Hematopoietic multipotent progenitor cell (in vitro differentiated cells): Measurements from ENCODE around the gene KRT7. TPM values are rescaled to one million over a fixed set of nuclear protein-coding genes. Genes with fewer than 3 reads are reported as not detected.
A peak's percentile ranks its signal among the peaks of the same experiment; 100 is the strongest.
"Not testable (repeated sequence)": the region's sequence is repeated elsewhere in the genome, so short reads cannot be mapped to it uniquely, and the experiment has no call there.

ENCODE experiments used
- DNase-seq, 3 donors: peaks; one replicate each; pipeline ENCODE4 v3.0.0-alpha.2; 2011 to 2015; ENCODE audit warnings: low read depth in 2 of 3, low spot score in 2 of 3
- total RNA-seq: library from RNA; depleted of rRNA; stranded (reverse); fragments of >200 nt; gene quantifications from one replicate; pipeline ENCODE4 v1.2.3, GENCODE V29; 2012

The KRT7 gene
- total RNA-seq, 1 donor, result 3.8 TPM

DNA sequence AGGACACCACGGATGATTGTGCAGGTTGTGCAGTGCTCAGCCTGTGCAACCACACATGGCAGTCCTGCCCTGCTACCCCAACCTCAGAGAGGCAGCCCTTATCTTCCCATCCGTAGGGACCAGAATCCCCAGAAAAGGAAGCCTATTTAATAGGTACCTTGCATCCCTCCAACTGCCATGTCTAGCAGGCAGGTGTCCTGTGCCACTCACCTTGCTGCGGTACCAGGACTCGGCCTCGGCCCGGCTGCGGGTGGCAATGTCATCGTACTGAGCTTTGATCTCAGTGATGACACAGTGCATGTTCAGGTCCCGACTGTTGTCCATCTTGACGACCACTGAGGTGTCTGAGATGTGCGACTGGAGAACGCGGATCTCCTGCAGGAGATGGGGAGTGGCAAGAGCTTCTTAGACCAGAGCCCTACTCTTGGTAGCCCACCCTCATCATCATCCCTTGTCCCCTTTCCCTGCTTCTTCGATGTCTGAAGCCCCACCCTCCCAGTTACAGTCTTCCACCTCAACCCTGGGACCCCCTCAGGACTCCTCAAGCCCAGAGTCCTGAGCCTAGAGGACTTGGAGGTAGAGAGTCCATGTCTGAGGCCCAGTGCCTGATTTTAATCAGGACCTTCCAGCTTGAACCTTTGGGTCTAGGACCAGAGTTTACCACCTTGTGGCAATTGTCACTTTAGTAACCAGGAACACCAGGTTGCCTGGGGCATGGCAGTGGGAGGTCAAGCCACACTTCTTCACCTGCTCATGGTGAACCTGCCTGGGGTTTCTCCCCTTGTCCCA is 20.5 kb downstream of the KRT7 start:
- DNase-seq, result no peak

DNA sequence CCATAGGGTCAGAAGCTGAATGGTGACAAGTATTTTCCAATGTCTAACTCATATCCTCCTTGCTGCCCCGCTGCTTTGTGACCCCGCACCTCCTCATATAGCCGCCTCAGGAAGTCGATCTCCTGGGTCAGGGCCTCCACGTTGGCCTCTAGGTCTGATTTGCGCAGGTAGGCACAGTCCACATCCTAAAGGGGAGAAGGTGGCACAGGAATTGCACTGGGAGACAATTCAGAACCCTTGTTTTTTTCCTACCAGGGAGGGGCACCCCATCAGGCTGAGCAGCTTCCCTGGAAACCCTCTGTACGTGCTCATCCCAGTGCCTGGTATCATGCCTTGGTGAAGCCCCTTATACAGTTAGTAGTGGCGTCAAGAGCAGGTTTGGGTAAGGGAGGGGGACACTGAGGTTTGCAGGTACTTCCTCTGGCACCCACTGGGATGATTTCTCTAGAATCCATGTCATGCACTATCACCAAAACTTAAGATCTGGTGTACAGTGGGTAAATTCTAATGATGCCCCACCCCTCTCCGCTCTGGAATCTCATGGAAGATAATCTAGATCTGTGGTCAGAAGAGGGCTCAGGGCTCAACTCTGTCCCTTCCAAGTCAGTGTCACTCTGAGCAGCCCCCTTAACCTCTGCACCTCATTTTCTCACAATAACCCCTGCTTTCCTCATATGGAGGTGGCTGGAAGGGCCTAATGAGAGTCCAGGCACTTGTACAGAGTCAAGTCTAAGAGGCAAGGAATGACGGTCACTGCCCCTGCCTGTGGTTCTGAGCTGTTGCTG is 21.3 kb downstream of the KRT7 start:
- DNase-seq, result no peak

- no peak for DNase-seq
Observed at GRCh38 chr12:52254965-52255751, 22.1 kb downstream of the KRT7 start.

- no peak for DNase-seq
Observed at GRCh38 chr12:52255926-52256583, 23.0 kb downstream of the KRT7 start.

- DNase-seq, result no peak
Observed at GRCh38 chr12:52256584-52256935, 23.5 kb downstream of the KRT7 start.

DNA sequence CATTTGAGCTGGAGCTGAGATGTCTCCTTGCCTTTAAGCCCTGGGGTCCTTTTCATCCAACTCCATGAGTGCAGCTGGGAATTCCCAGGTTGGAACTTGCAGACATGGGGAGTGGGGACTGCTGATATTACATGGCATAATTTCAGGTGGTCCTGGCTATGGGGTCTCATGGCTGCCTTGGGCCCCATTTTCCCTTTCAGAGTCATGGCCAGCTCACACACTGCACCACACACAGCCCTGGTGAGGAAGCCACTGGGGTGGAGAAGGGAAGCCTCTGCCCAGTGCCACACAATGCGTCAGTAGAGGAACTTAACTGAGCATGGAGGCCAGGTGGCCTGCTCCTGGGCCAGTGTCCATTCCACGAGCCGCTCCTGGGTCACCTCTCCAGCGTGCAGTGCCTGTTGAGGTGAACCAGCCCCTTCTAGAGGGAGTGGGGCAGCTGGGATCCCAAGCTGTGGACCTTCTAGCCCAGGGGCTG is 24.1 kb downstream of the KRT7 start:
- peak in 1 of 3 donors; percentile 28 for DNase-seq

- not testable (repeated sequence) for DNase-seq
Observed at GRCh38 chr12:52257922-52258321, 24.9 kb downstream of the KRT7 start.

DNA sequence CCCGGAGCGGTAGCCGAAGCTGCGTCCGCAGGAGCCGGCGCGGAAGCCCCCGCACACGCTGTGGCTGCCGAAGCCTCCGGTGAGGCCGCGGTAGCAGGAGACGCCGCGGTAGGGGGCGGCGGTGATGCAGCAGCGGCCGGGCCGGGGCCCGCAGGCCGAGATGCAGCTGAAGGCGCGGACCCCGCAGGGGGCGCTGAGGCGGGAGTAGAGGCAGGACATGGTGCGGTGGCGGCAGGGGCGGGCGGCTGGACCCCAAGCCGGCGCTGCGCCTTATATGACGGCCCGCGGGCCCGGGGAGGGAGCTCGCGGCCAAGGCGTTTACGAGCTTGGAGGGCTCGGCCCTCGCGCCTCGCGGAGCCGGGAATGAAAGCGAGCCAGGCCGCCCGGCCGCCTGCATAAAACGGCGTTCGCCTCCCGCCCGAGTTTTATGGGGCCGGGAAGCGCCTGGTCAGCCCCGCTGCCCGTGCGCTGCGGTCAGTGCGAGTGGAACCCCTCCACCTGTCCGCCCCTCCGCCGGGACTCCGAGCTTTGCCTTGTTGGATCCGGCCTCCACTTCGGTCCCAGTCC is 25.4 kb downstream of the KRT7 start:
- peak in 2 of 3 donors; percentile 25 to 34 for DNase-seq

GRCh38 chr12:52259657-52260243 is 26.7 kb downstream of the KRT7 start:
- peak in 2 of 3 donors; percentile 44 to 61 for DNase-seq

DNA sequence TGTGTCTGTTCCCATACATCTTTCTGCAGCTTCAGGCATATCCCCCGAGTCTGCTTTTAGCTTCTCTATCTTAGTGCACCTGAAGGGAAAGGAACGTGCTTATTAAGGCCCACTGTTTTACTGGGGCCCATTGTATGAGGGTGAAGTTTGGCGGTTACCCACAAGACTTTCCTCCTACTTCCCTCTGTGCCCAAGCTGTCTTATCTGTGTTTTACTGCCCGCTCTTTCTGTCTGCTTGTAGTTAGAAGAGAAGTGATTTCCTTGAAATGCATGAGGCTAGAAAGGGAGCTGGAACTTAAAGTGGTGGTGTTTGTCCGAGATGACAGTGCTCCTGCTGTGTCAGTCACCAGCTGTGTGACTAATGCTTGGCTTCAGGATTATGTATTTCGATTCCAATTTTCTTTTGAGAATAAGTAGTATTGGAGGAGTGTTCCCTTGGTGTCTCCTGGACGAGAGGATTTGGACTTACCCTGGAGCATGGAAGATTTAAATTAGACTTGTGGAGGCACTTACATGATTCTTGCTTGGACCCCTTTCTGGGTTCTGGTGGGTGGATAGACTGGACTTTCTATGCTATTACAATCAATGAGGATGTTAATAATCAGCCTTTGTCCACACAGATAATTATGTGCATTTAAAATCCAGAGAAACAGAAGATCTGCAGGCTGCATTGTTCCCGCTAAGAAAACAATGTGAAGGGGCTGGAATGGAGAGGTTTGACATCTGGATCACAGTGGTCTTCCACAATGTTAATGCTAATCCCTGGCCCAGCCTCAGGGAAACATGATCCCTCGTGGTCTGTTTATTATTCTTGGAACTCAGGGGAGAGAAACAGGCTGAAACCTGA is 27.5 kb downstream of the KRT7 start:
- peak in 2 of 3 donors; percentile 58 to 85 for DNase-seq

- DNase-seq, result no peak
Observed at GRCh38 chr12:52261208-52261484, 28.1 kb downstream of the KRT7 start.

DNA sequence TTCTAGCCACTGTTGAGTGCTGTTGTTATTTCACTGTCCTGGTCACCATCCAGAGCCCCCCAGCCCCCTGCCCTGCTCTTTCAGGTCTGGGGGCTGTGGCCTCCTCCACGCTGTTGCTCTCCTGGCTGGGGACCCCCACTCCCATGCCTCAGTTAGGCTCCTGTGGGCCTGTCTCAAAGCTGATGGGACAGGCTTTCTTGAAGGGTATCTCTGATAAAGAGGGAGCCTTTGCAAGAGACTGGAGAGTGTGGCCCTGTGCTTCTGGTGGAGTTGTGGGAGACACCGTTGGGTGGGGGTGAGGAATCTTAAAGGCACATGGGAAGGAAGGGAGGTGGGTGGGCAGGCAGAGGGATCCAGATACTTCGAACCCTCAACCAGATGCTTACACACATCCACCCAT is 29.2 kb downstream of the KRT7 start:
- DNase-seq, result no peak

DNA sequence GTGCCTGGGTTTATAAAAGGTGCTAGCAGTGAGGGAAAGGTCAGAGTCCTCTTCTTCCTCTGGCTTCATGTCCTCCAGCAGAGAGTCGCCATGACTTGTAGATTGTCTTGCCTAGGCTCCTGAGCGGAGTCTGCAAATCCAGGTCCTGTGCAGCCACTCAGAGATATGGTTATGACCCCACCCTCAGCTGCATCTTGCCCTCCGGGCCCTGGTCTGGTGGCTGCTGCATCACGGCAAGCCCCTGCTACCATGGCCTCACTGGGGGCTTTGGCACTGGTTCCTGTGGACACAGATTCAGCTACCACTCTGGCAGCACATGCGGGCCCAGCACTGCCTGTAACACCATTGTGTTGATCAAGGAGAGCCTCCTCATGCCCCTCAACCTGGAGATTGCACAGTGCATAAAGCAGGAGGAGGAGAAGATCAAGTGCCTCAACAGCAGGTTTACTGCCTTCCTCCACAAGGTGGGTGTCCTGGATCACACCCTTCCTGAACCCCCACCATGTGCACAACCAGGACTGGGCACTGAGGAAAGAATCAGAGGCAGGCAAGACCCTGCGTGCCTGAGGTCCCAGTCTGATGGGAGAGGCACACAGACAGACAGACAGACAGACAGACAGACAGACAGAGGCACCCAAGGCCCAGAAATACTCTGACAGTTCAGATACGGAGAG is 30.9 kb downstream of the KRT7 start:
- no peak for DNase-seq

DNA sequence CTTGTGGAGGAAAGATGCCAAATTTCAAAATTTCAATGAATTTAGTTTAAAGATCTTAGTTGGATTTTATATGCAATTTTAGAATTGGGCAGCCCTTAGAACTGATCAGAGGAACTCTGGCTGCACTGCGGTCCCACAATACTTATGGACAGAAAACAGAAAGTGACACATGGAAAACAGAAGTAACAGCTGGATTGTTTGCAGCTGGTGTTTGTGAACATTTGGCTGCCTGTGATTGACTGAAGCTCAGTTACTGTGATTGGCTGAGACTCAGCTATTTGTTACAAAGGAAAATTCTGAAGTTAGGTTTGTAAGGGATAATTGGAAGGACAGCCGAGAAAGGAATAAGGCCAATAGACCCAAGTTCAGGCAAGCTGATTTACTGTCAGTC is 31.4 kb downstream of the KRT7 start:
- no peak for DNase-seq

DNA sequence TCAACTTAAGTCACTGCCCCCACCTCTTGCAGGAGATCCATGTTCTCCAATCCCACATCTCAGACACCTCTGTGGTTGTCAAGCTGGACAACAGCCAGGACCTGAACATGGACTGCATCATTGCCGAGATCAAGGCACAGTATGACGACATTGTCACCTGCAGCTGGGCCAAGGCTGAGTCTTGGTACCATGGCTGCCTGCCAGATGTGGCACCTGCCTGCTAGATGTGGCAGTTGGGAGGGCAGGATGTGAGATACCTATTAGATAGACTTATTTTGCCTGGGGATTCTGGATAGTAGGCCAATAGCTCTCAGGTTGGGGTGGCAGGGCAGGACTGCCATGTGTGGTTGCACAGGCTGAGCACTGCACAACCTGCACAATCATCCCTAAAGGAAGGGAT is 33.5 kb downstream of the KRT7 start:
- no peak for DNase-seq

GRCh38 chr12:52267266-52267665 is 34.2 kb downstream of the KRT7 start:
- DNase-seq, result no peak

GRCh38 chr12:52267699-52268098 is 34.7 kb downstream of the KRT7 start:
- no peak for DNase-seq

- no peak for DNase-seq
Observed at GRCh38 chr12:52268212-52268611, 35.2 kb downstream of the KRT7 start.
